HepG2 (cell line): ENCODE results near the gene ARL17B. TPM values are rescaled to one million over a fixed set of nuclear protein-coding genes. Genes with fewer than 3 reads are reported as not detected.
"Not testable (repeated sequence)": the region's sequence is repeated elsewhere in the genome, so short reads cannot be mapped to it uniquely, and the experiment has no call there.

ENCODE experiments used
- ATAC-seq: fragments of 200-7000 bp; cut with Tn5 transposase; 3 replicates; pipeline ENCODE4 v1.9.1; 2020; ENCODE audit warnings: mild to moderate bottlenecking, moderate library complexity
- BruUV-seq: library from RNA; stranded (reverse); fragments of 400-500 nt; replicated peaks from 2 replicates; lab custom pipeline; 2021; lab: Mats Ljungman, UMichigan
- CTCF ChIA-PET: fragments of 300-600 bp; formaldehyde crosslinking; extraction: SDS; loops from one replicate; lab custom pipeline; 2021; ENCODE audit warnings: low total read pairs, inconsistent platforms, low intra/inter-chr PET ratio; lab: Yijun Ruan, JAX
- POLR2A ChIA-PET: fragments of 350-600 bp; sonication (Branson Sonifier 250); formaldehyde crosslinking; loops from one replicate; lab custom pipeline; 2020; ENCODE audit warnings: antibody characterized with exemption, inconsistent platforms; lab: Yijun Ruan, JAX
- DNase-seq: peaks from one replicate; pipeline ENCODE4 v3.0.0-alpha.2; 2015; ENCODE audit warnings: low spot score
- FAIRE-seq: peaks from 3 replicates; lab custom pipeline; 2011; peaks lifted over from hg19 to GRCh38; lab: Jason Lieb, UNC
- H2AFZ ChIP-seq: one replicate; pipeline ENCODE4 v1.6.1; 2011; ENCODE audit warnings: low read length, inconsistent platforms
- H3K27ac ChIP-seq: fragments of 300-600 bp; 3 replicates; pipeline ENCODE4 v1.8.0; 2011; ENCODE audit warnings: mixed run types, mild to moderate bottlenecking, mixed read lengths, low read length, inconsistent platforms; ENCODE audit not compliant: insufficient read depth; ENCODE audit errors: extremely low read length
- H3K27me3 ChIP-seq, 2 experiments: fragments of 200-600 bp in 1 of 2; 2 replicates in 1 of 2; 3 replicates in 1 of 2; pipeline versions ENCODE4 v1.6.0 to v1.8.0; 2011; ENCODE audit warnings: low read length in 2 of 2, mild to moderate bottlenecking in 2 of 2, moderate library complexity in 2 of 2, inconsistent platforms in 1 of 2; ENCODE audit not compliant: insufficient read depth in 2 of 2, control insufficient read depth in 1 of 2
- H3K36me3 ChIP-seq, 2 experiments: fragments of 200-600 bp in 1 of 2; replicated peaks in 1 of 2; 2 replicates in 1 of 2; 3 replicates in 1 of 2; pipeline versions ENCODE4 v1.5.1 to v1.8.0; 2011; ENCODE audit warnings: low read length in 2 of 2, inconsistent platforms in 1 of 2; ENCODE audit not compliant: insufficient read depth in 2 of 2, control insufficient read depth in 1 of 2
- H3K4me1 ChIP-seq: 2 replicates; pipeline ENCODE4 v1.5.1; 2012; ENCODE audit warnings: low read length, inconsistent platforms; ENCODE audit not compliant: insufficient read depth
- H3K4me2 ChIP-seq: 2 replicates; pipeline ENCODE4 v1.6.0; 2011; ENCODE audit warnings: low read depth, low read length, inconsistent platforms
- H3K4me3 ChIP-seq, 3 experiments: fragments of 200-600 bp in 1 of 3; sonication (generic), shearing (Covaris generic) in 1 of 3; replicated peaks in 1 of 3; 2 replicates each; pipeline ENCODE4 v1.5.1; 2011 to 2016; ENCODE audit warnings: low read length in 3 of 3, inconsistent platforms in 2 of 3, low read depth in 2 of 3, mild to moderate bottlenecking in 2 of 3, control low read depth in 1 of 3, mixed read lengths in 1 of 3; ENCODE audit not compliant: insufficient read depth in 1 of 3
- H3K79me2 ChIP-seq: one replicate; pipeline ENCODE4 v1.6.1; 2011; ENCODE audit warnings: low read length, inconsistent platforms; ENCODE audit not compliant: insufficient read depth
- H3K9ac ChIP-seq: 2 replicates; pipeline ENCODE4 v1.6.0; 2011; ENCODE audit warnings: mild to moderate bottlenecking, low read depth, low read length, inconsistent platforms; ENCODE audit not compliant: insufficient read depth
- H3K9me3 ChIP-seq: 2 replicates; pipeline ENCODE4 v1.5.1; 2012; ENCODE audit warnings: mild to moderate bottlenecking, low read length
- H4K20me1 ChIP-seq: 2 replicates; pipeline ENCODE4 v1.6.0; 2011; ENCODE audit warnings: inconsistent platforms, mild to moderate bottlenecking, low read length, moderate library complexity; ENCODE audit not compliant: insufficient read depth
- ERF ChIP-seq: IDR thresholded peaks from 2 replicates; pipeline ENCODE4 v1.6.1; 2018; ENCODE audit warnings: missing biosample characterization, missing genetic modification reagents
- HNRNPK ChIP-seq: fragments of 200-400 bp; formaldehyde crosslinking; IDR thresholded peaks from 2 replicates; pipeline ENCODE4 v1.6.1; 2018; ENCODE audit warnings: low read length, low read depth, moderate library complexity, mild to moderate bottlenecking; ENCODE audit not compliant: poor library complexity, severe bottlenecking
- NR2F6 ChIP-seq, 2 experiments: IDR thresholded peaks; 2 replicates each; pipeline ENCODE4 v1.6.1; 2016; ENCODE audit warnings: antibody characterized with exemption in 1 of 2, mild to moderate bottlenecking in 1 of 2
- PCBP1 ChIP-seq: fragments of 200-400 bp; formaldehyde crosslinking; IDR thresholded peaks from 2 replicates; pipeline ENCODE4 v1.6.1; 2017; ENCODE audit warnings: mild to moderate bottlenecking, low read depth, low read length, borderline replicate concordance
- SMC3 ChIP-seq: IDR thresholded peaks from 2 replicates; pipeline ENCODE4 v1.6.1; 2011; ENCODE audit warnings: low read length, improper control_type of control experiment
- STAG1 ChIP-seq: sonication (generic); formaldehyde crosslinking; IDR thresholded peaks from 2 replicates; pipeline ENCODE4 v1.4.0; 2020; ENCODE audit warnings: missing genetic modification reagents
- WGBS: methylation state at CpG from one replicate; pipeline ENCODE4 v1.1.6; 2017; ENCODE audit warnings: low lambda C conversion rate; 5-methylcytosine and 5-hydroxymethylcytosine counted together
- in situ Hi-C: cut with HindIII; loops from 2 replicates; pipeline ENCODE4 v1.10.0; 2017; ENCODE audit warnings: low pct_unique_long_range_greater_than_20kb; ENCODE audit not compliant: extremely low pct_ligation_motif_present
- intact Hi-C: fragments of 100-400 bp; cut with micrococcal nuclease; formaldehyde crosslinking; loops from one replicate; pipeline ENCODE4 v1.10.0; 2022; ENCODE audit not compliant: unreplicated experiment
- polyA plus RNA-seq, 8 experiments: library from polyadenylated mRNA; depleted of rRNA in 3 of 8; stranded (reverse) in 7 of 8; unstranded in 1 of 8; fragments of >200 nt; fragmentation: Illumina TruSeq in 4 of 8; extraction: Trizol in 4 of 8; gene quantifications; 2 replicates each; pipeline versions ENCODE4 v1.2.1 to v1.2.3, GENCODE V29; 2011 to 2016; ENCODE audit warnings: low read depth in 4 of 8, missing spikeins in 1 of 8, mixed read lengths in 1 of 8; ENCODE audit not compliant: insufficient read depth in 1 of 8
- total RNA-seq, 5 experiments: library from RNA; depleted of rRNA; stranded (reverse); fragments of >200 nt; fragmentation: Illumina TruSeq; extraction: Trizol; gene quantifications; 2 replicates each; pipeline ENCODE4 v1.2.3, GENCODE V29; 2016; ENCODE audit warnings: low read depth in 1 of 5
- TF ChIP-seq, protein P1 (sequence below): sonication (generic); formaldehyde crosslinking; IDR thresholded peaks from 2 replicates; pipeline ENCODE4 v1.5.0; 2020; ENCODE audit warnings: mild to moderate bottlenecking, missing genetic modification reagents, moderate library complexity
- TF ChIP-seq, protein P2 (sequence below), 2 experiments: sonication (generic) in 1 of 2; formaldehyde crosslinking in 1 of 2; IDR thresholded peaks; 2 replicates each; pipeline versions ENCODE4 v1.4.0 to v1.6.1; 2018 to 2020; ENCODE audit warnings: missing genetic modification reagents in 2 of 2, borderline replicate concordance in 1 of 2, low read depth in 1 of 2, mild to moderate bottlenecking in 1 of 2, missing biosample characterization in 1 of 2

ARL17B gene
- total and polyA plus RNA-seq, 2 of the 13 experiments (the other 11 are each of a cell fraction or from before 2014, with no cell fraction given): 14.2 to 25.8 TPM

DNA sequence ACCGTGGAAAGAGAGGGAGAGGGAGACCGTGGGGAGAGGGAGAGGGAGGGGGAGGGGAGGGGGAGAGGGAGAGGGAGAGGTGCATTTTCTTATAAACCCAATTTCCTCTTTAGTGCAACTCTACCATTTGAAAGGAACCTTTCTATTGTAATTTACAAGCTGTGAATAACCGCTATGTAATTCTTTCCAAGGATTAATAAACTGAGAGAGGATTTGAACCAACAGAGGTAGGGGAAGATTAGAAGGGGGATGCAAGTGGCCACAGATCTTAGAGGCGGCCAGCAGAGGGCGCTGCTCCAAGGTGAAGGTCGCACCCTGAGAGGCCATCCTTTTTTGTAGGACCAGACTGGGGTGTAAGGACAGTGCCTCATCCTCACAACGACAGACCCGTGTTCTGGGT lies 107.8 kb downstream of the ARL17B start:
- BruUV-seq, POLR2A ChIA-PET: not testable (repeated sequence)
- peak; percentile 80 for TF ChIP-seq HNRNPK
- 0 out of 2 replicates have a peak, but pooled peaks have one; percentile 28 for TF ChIP-seq ERF (CRISPR knock-in tag)
- TF ChIP-seq STAG1: peak; percentile 51
- TF ChIP-seq, protein P1, sequence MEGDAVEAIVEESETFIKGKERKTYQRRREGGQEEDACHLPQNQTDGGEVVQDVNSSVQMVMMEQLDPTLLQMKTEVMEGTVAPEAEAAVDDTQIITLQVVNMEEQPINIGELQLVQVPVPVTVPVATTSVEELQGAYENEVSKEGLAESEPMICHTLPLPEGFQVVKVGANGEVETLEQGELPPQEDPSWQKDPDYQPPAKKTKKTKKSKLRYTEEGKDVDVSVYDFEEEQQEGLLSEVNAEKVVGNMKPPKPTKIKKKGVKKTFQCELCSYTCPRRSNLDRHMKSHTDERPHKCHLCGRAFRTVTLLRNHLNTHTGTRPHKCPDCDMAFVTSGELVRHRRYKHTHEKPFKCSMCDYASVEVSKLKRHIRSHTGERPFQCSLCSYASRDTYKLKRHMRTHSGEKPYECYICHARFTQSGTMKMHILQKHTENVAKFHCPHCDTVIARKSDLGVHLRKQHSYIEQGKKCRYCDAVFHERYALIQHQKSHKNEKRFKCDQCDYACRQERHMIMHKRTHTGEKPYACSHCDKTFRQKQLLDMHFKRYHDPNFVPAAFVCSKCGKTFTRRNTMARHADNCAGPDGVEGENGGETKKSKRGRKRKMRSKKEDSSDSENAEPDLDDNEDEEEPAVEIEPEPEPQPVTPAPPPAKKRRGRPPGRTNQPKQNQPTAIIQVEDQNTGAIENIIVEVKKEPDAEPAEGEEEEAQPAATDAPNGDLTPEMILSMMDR (CRISPR knock-in tag): peak; percentile 67
- TF ChIP-seq NR2F6 (IDR thresholded peaks at IDR 0.05): peak; percentile 37; the same call in 1 of the 2 replicates
- TF ChIP-seq NR2F6 (CRISPR knock-in tag; IDR thresholded peaks at IDR 0.05): 0 out of 2 replicates have a peak, but pooled peaks have one; percentile 22
- TF ChIP-seq, protein P2, sequence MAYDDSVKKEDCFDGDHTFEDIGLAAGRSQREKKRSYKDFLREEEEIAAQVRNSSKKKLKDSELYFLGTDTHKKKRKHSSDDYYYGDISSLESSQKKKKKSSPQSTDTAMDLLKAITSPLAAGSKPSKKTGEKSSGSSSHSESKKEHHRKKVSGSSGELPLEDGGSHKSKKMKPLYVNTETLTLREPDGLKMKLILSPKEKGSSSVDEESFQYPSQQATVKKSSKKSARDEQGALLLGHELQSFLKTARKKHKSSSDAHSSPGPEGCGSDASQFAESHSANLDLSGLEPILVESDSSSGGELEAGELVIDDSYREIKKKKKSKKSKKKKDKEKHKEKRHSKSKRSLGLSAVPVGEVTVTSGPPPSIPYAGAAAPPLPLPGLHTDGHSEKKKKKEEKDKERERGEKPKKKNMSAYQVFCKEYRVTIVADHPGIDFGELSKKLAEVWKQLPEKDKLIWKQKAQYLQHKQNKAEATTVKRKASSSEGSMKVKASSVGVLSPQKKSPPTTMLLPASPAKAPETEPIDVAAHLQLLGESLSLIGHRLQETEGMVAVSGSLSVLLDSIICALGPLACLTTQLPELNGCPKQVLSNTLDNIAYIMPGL (CRISPR knock-in tag; IDR thresholded peaks at IDR 0.05; ENCODE audit: borderline replicate concordance in 1 of 2, low read depth in 1 of 2): 0 out of 4 replicates have a peak, but pooled peaks of 1 of the 2 experiments have one; percentile 29
- peak; percentile 42; the same call in 1 of the 2 replicates for TF ChIP-seq SMC3
- TF ChIP-seq PCBP1: peak; percentile 69; the same call in 1 of the 2 replicates

DNA sequence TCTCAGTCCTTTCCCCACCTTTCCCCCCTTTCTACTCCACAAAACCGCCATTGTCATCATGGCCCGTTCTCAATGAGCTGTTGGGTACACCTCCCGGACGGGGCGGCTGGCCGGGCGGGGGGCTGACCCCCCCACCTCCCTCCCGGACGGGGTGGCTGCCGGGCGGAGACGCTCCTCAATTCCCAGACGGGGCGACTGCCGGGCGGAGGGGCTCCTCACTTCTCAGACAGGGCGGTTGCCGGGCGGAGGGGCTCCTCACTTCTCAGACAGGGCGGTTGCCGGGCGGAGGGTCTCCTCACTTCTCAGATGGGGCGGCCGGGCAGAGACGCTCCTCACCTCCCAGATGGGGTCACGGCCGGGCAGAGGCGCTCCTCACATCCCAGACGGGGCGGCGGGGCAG lies 108.8 kb downstream of the ARL17B start:
- CTCF ChIA-PET, H3K79me2 ChIP-seq, H3K9me3 ChIP-seq, H3K27me3 ChIP-seq, FAIRE-seq, intact Hi-C loops, H2AFZ ChIP-seq, H3K27ac ChIP-seq, H4K20me1 ChIP-seq, POLR2A ChIA-PET, H3K4me2 ChIP-seq, H3K4me3 ChIP-seq, H3K9ac ChIP-seq, DNase-seq, BruUV-seq, ATAC-seq, H3K36me3 ChIP-seq: not testable (repeated sequence)
- in situ Hi-C loops: loop anchor here (25.0 kb wide), 1 partner anchor 666 kb away; no protein-coding TSS in a partner anchor
- 73% methylated on average over 14 of the region's 31 CpGs for WGBS
- H3K4me1 ChIP-seq: peaks cover 14% of the 10 kb centered on the region

More for the DNA sequence above, 107.8 kb downstream of the ARL17B start:
- H3K27ac ChIP-seq, DNase-seq, H3K36me3 ChIP-seq, H3K4me3 ChIP-seq, H3K9ac ChIP-seq, H2AFZ ChIP-seq, intact Hi-C loops, H3K27me3 ChIP-seq, H3K9me3 ChIP-seq, H3K79me2 ChIP-seq, H4K20me1 ChIP-seq: not testable (repeated sequence)
- CTCF ChIA-PET: interaction anchor here (0.6 kb wide), 1 partner anchor 33 kb away, joined by 3 read pairs; no protein-coding TSS in a partner anchor
- 6% methylated on average over 8 of the region's 8 CpGs for WGBS
- in situ Hi-C loops: loop anchor here (25.0 kb wide), 1 partner anchor 666 kb away; no protein-coding TSS in a partner anchor
- H3K4me2 ChIP-seq: peak overlapping the region; percentile 23; the same call in 1 of the 2 replicates
- peak; percentile 75 for FAIRE-seq
- peak; percentile 85 for ATAC-seq
- peaks cover 14% of the 10 kb centered on the region for H3K4me1 ChIP-seq
